Panc1 (cell line): ENCODE measurements around the gene TMEM222. TPM values are rescaled to one million over a fixed set of nuclear protein-coding genes. Genes with fewer than 3 reads are reported as not detected.

Experiments used
- ATAC-seq: fragments of 200-7000 bp; cut with Tn5 transposase; 2 replicates; pipeline ENCODE4 v1.9.1; 2020; ENCODE audit warnings: mild to moderate bottlenecking, moderate library complexity
- BruUV-seq: library from RNA; stranded (reverse); fragments of 400-500 nt; replicated peaks from 2 replicates; lab custom pipeline; 2021; lab: Mats Ljungman, UMichigan
- CTCF ChIA-PET: fragments of 300-600 bp; sonication (Branson Sonifier 250); formaldehyde crosslinking; loops from one replicate; lab custom pipeline; 2022; ENCODE audit warnings: antibody characterized with exemption; lab: Charles Lee
- POLR2A ChIA-PET: fragments of 300-600 bp; sonication (Branson Sonifier 250); formaldehyde crosslinking; loops from one replicate; lab custom pipeline; 2022; ENCODE audit warnings: antibody characterized with exemption; lab: Charles Lee
- DNase-seq: peaks from one replicate; pipeline ENCODE4 v3.0.0-alpha.2; 2010; ENCODE audit warnings: low read depth, low spot score
- H3K27ac ChIP-seq: 2 replicates; pipeline ENCODE4 v1.5.1; 2011; ENCODE audit warnings: mild to moderate bottlenecking, low read length, inconsistent platforms
- H3K27me3 ChIP-seq: fragments of 200-500 bp; sonication (Bioruptor generic); 2 replicates; pipeline ENCODE4 v1.6.0; 2014; ENCODE audit warnings: low read length, inconsistent platforms; ENCODE audit not compliant: control insufficient read depth, insufficient read depth
- H3K36me3 ChIP-seq: fragments of 200-500 bp; sonication (Bioruptor generic); 2 replicates; pipeline ENCODE4 v1.5.1; 2014; ENCODE audit warnings: inconsistent platforms, mild to moderate bottlenecking, low read length, moderate library complexity; ENCODE audit not compliant: control insufficient read depth, insufficient read depth
- H3K4me1 ChIP-seq: 2 replicates; pipeline ENCODE4 v1.5.1; 2011; ENCODE audit warnings: inconsistent platforms, mild to moderate bottlenecking, low read length, moderate library complexity; ENCODE audit not compliant: control insufficient read depth, insufficient read depth
- H3K4me3 ChIP-seq, 2 experiments: 2 replicates each; pipeline ENCODE4 v1.5.1; 2011 to 2012; ENCODE audit warnings: low read depth in 2 of 2, low read length in 2 of 2, mild to moderate bottlenecking in 2 of 2, inconsistent platforms in 1 of 2, moderate library complexity in 1 of 2
- H3K9me3 ChIP-seq: fragments of 200-500 bp; sonication (Bioruptor generic); 2 replicates; pipeline ENCODE4 v1.5.1; 2014; ENCODE audit warnings: low read depth, mild to moderate bottlenecking, inconsistent platforms, low read length, moderate library complexity; ENCODE audit not compliant: control insufficient read depth, insufficient read depth
- POLR2AphosphoS5 ChIP-seq: IDR thresholded peaks from 2 replicates; pipeline ENCODE4 v1.6.1; 2012; ENCODE audit warnings: mild to moderate bottlenecking, low read depth, low read length, moderate library complexity
- SIN3A ChIP-seq: IDR thresholded peaks from 2 replicates; pipeline ENCODE4 v1.6.1; 2012; ENCODE audit warnings: low read depth, mild to moderate bottlenecking, low read length, moderate library complexity, borderline replicate concordance; ENCODE audit not compliant: insufficient read depth
- TCF7L2 ChIP-seq: IDR thresholded peaks from 2 replicates; pipeline ENCODE4 v1.6.1; 2011; ENCODE audit warnings: mild to moderate bottlenecking, low read depth, low read length, inconsistent platforms
- in situ Hi-C: cut with HindIII; loops from 2 replicates; pipeline ENCODE4 v1.10.0; 2016; ENCODE audit warnings: low sequenced_read_pairs, low pct_unique_long_range_greater_than_20kb
- intact Hi-C: fragments of 100-400 bp; cut with micrococcal nuclease; formaldehyde crosslinking; loops from one replicate; pipeline ENCODE4 v1.10.0; 2022; ENCODE audit not compliant: unreplicated experiment
- total RNA-seq: library from RNA; stranded (reverse); gene quantifications from one replicate; pipeline ENCODE4 v1.2.1, GENCODE V29; 2021; ENCODE audit not compliant: unreplicated experiment
- TF ChIP-seq, protein P1 (sequence below), 2 experiments: IDR thresholded peaks; 2 replicates each; pipeline ENCODE4 v1.6.1; 2011 to 2012; ENCODE audit warnings: low read depth in 2 of 2, control low read depth in 1 of 2, low read length in 1 of 2, mild to moderate bottlenecking in 1 of 2, moderate library complexity in 1 of 2; ENCODE audit not compliant: insufficient read depth in 1 of 2
- TF ChIP-seq, protein P2 (sequence below): fragments of 450-650 bp; IDR thresholded peaks from 2 replicates; pipeline ENCODE4 v1.5.1; 2017; ENCODE audit warnings: mild to moderate bottlenecking

TMEM222 gene
- total RNA-seq, 1 experiment from 2014 or later, result 55.3 TPM

DNA sequence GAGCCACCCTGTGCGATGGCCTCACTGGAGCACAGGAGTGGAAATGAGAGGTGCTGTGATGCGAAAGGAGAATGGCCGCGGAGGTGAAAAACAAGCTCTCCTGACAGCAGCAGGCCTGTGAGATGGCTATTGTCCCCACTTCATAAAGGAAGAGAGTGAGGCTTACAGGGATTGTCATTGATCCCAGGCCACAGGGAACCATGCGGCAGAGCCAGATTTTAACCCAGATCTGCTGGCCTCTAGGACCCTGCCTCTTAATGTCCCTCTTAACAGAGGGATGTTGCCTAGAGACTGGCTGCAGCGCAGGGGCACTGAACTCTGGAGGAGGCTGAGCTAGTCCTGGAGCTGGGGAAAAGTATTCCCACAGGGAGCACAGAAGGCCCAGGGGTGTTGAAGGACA, 16.8 kb downstream of the TMEM222 start:
- peaks cover 2% of the 10 kb centered on the region; the same call in 1 of the 2 replicates for H3K36me3 ChIP-seq
- H3K4me1 ChIP-seq, result peaks cover 19% of the 10 kb centered on the region
- in situ Hi-C loops (no loop called here), intact Hi-C loops (no loop called here)
- ChIA-PET CTCF (interaction anchor here (0.7 kb wide), 1 partner anchor 294 kb away, joined by 5 read pairs; no protein-coding TSS in a partner anchor), POLR2A (no interaction called here)
- no peak overlapping the region for H3K27ac ChIP-seq
- no peak for ATAC-seq
- no peaks in the 10 kb centered on the region for H3K9me3 ChIP-seq
- DNase-seq, result no peak
- H3K4me3 ChIP-seq, result no peak overlapping the region
- no peaks in the 10 kb centered on the region for H3K27me3 ChIP-seq
- no TSS peak for BruUV-seq
- no peak for TF ChIP-seq SIN3A
- TF ChIP-seq, protein P1, sequence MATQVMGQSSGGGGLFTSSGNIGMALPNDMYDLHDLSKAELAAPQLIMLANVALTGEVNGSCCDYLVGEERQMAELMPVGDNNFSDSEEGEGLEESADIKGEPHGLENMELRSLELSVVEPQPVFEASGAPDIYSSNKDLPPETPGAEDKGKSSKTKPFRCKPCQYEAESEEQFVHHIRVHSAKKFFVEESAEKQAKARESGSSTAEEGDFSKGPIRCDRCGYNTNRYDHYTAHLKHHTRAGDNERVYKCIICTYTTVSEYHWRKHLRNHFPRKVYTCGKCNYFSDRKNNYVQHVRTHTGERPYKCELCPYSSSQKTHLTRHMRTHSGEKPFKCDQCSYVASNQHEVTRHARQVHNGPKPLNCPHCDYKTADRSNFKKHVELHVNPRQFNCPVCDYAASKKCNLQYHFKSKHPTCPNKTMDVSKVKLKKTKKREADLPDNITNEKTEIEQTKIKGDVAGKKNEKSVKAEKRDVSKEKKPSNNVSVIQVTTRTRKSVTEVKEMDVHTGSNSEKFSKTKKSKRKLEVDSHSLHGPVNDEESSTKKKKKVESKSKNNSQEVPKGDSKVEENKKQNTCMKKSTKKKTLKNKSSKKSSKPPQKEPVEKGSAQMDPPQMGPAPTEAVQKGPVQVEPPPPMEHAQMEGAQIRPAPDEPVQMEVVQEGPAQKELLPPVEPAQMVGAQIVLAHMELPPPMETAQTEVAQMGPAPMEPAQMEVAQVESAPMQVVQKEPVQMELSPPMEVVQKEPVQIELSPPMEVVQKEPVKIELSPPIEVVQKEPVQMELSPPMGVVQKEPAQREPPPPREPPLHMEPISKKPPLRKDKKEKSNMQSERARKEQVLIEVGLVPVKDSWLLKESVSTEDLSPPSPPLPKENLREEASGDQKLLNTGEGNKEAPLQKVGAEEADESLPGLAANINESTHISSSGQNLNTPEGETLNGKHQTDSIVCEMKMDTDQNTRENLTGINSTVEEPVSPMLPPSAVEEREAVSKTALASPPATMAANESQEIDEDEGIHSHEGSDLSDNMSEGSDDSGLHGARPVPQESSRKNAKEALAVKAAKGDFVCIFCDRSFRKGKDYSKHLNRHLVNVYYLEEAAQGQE (IDR thresholded peaks at IDR 0.05; ENCODE audit: insufficient read depth in 1 of 2, low read depth in 2 of 2, low read length in 1 of 2), result no peak
- TF ChIP-seq TCF7L2, result no peak
- no peak for TF ChIP-seq POLR2AphosphoS5
- TF ChIP-seq, protein P2, sequence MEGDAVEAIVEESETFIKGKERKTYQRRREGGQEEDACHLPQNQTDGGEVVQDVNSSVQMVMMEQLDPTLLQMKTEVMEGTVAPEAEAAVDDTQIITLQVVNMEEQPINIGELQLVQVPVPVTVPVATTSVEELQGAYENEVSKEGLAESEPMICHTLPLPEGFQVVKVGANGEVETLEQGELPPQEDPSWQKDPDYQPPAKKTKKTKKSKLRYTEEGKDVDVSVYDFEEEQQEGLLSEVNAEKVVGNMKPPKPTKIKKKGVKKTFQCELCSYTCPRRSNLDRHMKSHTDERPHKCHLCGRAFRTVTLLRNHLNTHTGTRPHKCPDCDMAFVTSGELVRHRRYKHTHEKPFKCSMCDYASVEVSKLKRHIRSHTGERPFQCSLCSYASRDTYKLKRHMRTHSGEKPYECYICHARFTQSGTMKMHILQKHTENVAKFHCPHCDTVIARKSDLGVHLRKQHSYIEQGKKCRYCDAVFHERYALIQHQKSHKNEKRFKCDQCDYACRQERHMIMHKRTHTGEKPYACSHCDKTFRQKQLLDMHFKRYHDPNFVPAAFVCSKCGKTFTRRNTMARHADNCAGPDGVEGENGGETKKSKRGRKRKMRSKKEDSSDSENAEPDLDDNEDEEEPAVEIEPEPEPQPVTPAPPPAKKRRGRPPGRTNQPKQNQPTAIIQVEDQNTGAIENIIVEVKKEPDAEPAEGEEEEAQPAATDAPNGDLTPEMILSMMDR, result no peak

DNA sequence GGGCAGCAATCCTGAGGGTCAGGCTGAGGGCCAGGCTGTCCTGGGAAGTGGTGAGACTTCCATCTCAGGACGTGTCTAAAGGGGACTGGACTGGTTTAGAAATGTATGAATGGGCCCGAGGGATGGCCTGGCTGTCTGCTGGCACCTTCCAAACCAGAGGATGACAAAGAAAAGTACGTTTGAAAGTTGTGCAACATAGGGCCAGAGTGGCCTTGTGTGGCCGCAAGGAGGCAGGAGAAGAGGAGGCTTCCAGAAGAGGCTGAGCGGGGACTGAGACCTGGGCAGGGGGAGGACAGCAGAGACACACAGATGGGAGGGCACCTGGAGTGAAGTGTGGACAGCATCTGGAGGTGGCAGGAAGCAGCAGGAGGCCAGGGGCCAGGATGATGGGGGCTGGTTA, 17.2 kb downstream of the TMEM222 start:
- no TSS peak for BruUV-seq
- DNase-seq (no peak), ATAC-seq (no peak)
- no peak overlapping the region for H3K27ac ChIP-seq
- H3K4me3 ChIP-seq, result no peak overlapping the region
- no peak for TF ChIP-seq TCF7L2
- TF ChIP-seq, protein P1 (IDR thresholded peaks at IDR 0.05; ENCODE audit: insufficient read depth in 1 of 2, low read depth in 2 of 2, low read length in 1 of 2), result no peak
- no peak for TF ChIP-seq SIN3A
- no peak for TF ChIP-seq POLR2AphosphoS5
- TF ChIP-seq, protein P2, result no peak
- intact Hi-C loops, result no loop called here
- CTCF ChIA-PET, result no interaction called here
- H3K27me3 ChIP-seq, result no peaks in the 10 kb centered on the region
- no peaks in the 10 kb centered on the region for H3K9me3 ChIP-seq
- peaks cover 19% of the 10 kb centered on the region for H3K4me1 ChIP-seq
- in situ Hi-C loops, result no loop called here
- POLR2A ChIA-PET, result no interaction called here
- peaks cover 2% of the 10 kb centered on the region; the same call in 1 of the 2 replicates for H3K36me3 ChIP-seq
